ENCODE measurements around the gene PRDX2. TPM values are rescaled to one million over a fixed set of nuclear protein-coding genes. Genes with fewer than 3 reads are reported as not detected.
A peak's percentile ranks its signal among the peaks of the same experiment; 100 is the strongest.

PRDX2 gene
- total RNA-seq, 1 donor from 2014 or later = 672 TPM

DNA sequence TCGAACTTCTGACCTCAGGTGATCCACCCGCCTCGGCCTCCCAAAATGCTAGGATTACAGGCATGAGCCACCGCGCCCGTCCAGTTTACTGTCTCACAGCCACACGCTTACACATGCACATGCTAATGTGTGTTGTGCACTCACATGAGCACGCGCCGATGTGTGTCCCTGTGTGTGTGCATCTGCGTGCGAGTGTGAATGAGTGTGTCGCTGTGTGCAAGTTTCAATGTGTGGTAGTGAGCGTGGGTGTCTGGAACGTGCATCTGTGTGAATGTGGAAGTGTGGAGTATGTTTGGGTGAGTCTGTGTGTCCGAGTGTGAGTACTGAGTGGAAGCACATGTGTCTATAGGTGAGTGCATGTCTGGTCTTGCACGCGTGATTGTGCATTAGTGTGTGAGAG, 40.9 kb upstream of the PRDX2 start:
- Mint-ChIP-seq H3K9me3 (no peaks in the 10 kb centered on the region), H3K4me3 (no peak overlapping the region), H3K27ac (ENCODE audit: unreplicated experiment) (no peak overlapping the region), H3K4me1 (peaks cover 31% of the 10 kb centered on the region), H3K27me3 (ENCODE audit: low read depth) (peaks cover 54% of the 10 kb centered on the region), H3K36me3 (ENCODE audit: low read depth) (no peaks in the 10 kb centered on the region)
- DNase-seq (ENCODE audit: low read depth, low spot score) = no peak
- TF ChIP-seq, protein P1, sequence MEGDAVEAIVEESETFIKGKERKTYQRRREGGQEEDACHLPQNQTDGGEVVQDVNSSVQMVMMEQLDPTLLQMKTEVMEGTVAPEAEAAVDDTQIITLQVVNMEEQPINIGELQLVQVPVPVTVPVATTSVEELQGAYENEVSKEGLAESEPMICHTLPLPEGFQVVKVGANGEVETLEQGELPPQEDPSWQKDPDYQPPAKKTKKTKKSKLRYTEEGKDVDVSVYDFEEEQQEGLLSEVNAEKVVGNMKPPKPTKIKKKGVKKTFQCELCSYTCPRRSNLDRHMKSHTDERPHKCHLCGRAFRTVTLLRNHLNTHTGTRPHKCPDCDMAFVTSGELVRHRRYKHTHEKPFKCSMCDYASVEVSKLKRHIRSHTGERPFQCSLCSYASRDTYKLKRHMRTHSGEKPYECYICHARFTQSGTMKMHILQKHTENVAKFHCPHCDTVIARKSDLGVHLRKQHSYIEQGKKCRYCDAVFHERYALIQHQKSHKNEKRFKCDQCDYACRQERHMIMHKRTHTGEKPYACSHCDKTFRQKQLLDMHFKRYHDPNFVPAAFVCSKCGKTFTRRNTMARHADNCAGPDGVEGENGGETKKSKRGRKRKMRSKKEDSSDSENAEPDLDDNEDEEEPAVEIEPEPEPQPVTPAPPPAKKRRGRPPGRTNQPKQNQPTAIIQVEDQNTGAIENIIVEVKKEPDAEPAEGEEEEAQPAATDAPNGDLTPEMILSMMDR (conservative IDR thresholded peaks at IDR 0.05) = no peak

DNA sequence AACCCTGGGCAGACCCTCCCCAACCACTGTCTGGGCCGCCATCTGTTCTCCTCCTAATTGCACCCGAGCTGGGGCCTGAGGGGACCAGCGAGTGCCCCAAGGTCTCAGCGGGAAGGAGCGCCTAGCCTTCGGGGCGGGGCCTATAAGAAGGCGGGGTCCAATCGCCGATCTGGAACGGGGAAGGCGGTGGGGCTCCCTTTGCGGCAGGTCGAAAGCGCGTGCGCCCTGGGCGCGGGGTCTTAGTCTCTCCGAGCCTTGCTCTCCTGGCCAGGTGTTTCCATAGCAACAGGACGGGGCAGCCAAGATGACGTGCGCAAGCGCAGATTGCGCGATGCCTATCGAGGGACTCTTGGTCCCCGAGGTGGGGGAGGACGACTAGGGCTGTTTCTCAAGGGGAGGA, 39.5 kb upstream of the PRDX2 start:
- peak overlapping the region; percentile 81 for H3K27ac Mint-ChIP-seq (ENCODE audit: unreplicated experiment)
- no peaks in the 10 kb centered on the region for H3K36me3 Mint-ChIP-seq (ENCODE audit: low read depth)

DNA sequence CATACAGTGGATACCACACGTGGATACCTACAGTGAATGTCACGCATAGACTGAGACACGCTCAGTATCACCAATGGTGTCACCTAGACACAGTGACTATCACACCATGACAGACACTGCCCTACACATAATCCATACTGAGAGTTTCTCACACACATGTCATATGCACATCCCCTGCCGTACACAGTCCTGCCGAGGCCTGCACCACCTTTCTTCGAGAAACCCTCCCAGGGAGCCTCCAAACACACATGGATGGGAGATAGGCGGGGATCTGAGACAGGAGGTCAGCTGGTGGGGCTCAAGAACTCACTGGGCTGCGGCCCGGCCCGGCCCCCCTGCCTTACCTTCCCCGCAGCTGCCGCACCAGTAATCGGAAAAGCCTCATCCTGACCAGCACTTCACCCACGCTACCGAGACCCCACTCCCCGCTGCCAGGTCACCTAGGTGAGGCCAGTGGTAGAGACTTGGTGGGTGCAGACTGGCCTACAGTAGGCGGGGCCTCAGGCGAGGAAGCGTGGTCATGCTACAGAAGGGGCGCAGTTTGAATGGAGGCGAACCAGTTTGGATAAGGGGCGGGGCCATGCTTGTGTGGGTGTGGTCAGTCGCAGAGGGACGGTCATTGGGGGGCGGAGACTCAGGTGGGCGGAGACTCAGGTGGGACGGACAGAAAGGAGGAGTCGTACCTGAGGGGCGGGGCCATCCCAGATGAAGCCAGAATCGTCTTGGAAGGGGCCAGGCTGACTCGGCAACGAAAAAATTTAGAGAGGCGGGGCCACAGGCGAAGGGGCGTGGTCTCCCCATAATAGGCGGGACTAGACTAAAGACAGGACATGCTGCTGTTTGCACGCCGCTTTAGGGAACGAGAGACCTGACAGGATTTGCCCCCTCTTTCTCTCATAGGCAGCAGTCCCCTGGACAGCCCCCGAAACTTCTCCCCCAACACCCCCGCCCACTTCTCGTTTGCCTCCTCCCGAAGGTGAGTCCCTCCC, 38.8 kb upstream of the PRDX2 start:
- Mint-ChIP-seq H3K9me3 (no peaks in the 10 kb centered on the region), H3K4me1 (peaks cover 38% of the 10 kb centered on the region), H3K4me3 (peak overlapping the region; percentile 85), H3K36me3 (ENCODE audit: low read depth) (no peaks in the 10 kb centered on the region), H3K27me3 (ENCODE audit: low read depth) (peaks cover 75% of the 10 kb centered on the region), H3K27ac (ENCODE audit: unreplicated experiment) (no peak overlapping the region)
- TF ChIP-seq, protein P1 (conservative IDR thresholded peaks at IDR 0.05) = no peak
- DNase-seq (ENCODE audit: low read depth, low spot score) = peak; percentile 66

More for the DNA sequence above, 39.5 kb upstream of the PRDX2 start:
- TF ChIP-seq, protein P1 (conservative IDR thresholded peaks at IDR 0.05) = no peak
- peak overlapping the region; percentile 85 for H3K4me3 Mint-ChIP-seq
- DNase-seq (ENCODE audit: low read depth, low spot score) = peak; percentile 77
- H3K4me1 Mint-ChIP-seq = peaks cover 37% of the 10 kb centered on the region
- H3K27me3 Mint-ChIP-seq (ENCODE audit: low read depth) = peaks cover 68% of the 10 kb centered on the region
- H3K9me3 Mint-ChIP-seq = no peaks in the 10 kb centered on the region

DNA sequence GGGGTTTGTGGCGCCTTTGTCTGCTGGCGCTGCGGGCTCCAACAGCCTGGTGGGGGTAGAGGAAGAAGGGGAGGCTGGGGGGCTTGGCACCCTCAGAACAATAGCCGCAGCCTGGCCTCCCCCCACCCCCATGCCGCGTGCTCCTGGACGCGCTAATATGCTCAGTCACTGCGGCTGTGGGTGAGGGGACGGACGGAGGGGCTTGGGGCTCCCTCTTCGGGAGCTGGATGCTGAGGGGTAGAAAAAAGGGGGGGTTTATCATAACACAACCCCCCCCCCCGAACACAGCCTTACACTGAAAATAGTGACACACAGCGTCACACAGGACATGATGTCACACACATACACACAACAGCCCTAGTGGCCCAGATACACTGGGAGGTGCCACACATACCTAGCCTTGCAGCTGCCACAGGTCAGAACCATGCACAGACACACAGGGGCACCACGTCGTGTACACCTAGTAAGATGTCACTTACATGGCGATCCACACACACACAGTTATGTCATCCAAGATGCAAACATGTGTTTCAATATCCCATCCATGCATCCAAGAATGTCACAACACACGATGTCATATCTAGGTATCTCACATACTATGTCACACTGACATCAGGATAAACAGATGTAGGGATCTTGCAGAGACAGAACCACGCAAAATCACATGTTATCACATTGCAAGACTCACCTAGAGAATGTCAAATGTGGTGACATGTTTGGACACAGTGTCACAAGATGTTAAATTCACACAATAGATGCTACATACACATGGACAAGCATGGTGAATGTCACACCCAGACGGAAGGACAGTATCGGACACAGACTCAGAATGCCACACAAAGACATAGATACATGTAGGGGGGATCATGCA, 37.5 kb upstream of the PRDX2 start:
- H3K27ac Mint-ChIP-seq (ENCODE audit: unreplicated experiment) = peak overlapping the region; percentile 15

More for the DNA sequence above, 37.5 kb upstream of the PRDX2 start:
- DNase-seq (ENCODE audit: low read depth, low spot score) = no peak
- TF ChIP-seq, protein P1 (conservative IDR thresholded peaks at IDR 0.05) = no peak
- no peaks in the 10 kb centered on the region for H3K36me3 Mint-ChIP-seq (ENCODE audit: low read depth)
- peak overlapping the region; percentile 82 for H3K4me3 Mint-ChIP-seq
- peaks cover 43% of the 10 kb centered on the region for H3K4me1 Mint-ChIP-seq
- H3K27me3 Mint-ChIP-seq (ENCODE audit: low read depth) = peaks cover 83% of the 10 kb centered on the region
- no peaks in the 10 kb centered on the region for H3K9me3 Mint-ChIP-seq
